HG03039 (cell line): ENCODE data around the gene LRRC8C.
"Not testable (repeated sequence)": the region's sequence is repeated elsewhere in the genome, so short reads cannot be mapped to it uniquely, and the experiment has no call there.

Experiments
- ATAC-seq: cut with Tn5 transposase; IDR thresholded peaks from one replicate; pipeline ENCODE4 v1.9.1; 2021; ENCODE audit warnings: mild to moderate bottlenecking, moderate library complexity; ENCODE audit not compliant: unreplicated experiment

The LRRC8C gene

DNA sequence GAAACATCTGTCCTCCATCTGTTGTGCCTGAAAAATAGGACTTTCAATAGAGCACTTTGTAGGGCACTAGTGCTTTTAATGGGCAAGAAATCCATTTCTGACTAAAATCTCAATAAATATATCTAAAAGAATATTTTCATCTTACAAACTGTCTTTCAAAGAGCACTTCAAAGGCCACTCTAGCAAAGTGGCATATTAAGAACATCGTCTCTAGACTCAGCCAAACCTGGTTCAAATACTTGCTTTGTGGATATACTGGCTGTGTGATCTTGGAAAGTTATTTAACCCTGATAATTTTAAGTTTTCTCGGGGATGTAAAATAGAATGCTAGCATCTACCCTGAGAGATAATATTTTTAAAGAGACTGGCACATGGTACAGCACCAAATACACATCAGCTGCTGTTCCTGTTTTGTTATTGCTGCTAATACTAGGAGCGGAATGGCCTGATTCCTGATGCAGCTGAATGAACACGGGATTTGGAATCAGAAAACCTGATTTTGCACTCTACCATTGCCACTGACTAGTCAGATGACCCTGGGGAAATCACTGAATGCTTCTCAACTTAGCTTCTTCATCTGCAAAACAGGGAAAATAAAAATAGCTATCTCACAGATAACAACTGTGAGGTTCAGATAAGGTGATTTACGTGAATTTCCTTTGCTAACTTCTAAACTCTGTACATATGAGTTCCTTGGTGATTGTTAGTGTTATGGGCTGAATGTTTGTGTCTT is 25.2 kb upstream of the LRRC8C start:
- ATAC-seq = no peak

DNA sequence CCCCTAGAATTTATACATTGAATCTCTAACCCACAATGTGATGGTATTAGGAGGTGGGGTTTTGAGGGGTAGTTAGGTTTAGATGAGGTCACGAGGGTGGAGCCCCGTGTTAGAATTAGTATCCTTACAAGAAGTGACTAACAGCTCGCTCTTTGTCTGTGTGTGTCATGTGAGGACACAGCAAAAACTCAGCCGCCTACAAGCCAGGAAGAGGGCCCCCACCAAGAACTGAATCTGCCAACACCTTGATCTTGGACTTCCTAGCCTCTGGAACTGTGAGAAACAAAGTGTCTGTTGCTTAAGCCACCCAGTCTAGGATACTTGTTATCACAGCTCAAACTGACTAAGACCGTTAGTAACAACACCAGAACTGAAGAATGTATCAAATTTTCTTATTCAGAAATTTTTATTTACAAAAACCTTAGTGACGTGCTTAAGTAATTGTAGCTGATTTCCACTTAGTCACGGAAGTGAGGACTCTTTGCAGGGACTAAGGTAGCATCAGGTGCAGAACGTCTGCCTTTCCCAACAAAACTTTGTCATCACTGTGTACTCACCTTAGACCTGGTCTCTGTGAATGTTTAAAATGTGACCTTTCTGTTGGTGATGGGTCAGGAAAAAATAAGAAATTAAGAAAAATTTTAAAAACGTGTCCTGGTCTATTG is 24.5 kb upstream of the LRRC8C start:
- ATAC-seq = no peak

DNA sequence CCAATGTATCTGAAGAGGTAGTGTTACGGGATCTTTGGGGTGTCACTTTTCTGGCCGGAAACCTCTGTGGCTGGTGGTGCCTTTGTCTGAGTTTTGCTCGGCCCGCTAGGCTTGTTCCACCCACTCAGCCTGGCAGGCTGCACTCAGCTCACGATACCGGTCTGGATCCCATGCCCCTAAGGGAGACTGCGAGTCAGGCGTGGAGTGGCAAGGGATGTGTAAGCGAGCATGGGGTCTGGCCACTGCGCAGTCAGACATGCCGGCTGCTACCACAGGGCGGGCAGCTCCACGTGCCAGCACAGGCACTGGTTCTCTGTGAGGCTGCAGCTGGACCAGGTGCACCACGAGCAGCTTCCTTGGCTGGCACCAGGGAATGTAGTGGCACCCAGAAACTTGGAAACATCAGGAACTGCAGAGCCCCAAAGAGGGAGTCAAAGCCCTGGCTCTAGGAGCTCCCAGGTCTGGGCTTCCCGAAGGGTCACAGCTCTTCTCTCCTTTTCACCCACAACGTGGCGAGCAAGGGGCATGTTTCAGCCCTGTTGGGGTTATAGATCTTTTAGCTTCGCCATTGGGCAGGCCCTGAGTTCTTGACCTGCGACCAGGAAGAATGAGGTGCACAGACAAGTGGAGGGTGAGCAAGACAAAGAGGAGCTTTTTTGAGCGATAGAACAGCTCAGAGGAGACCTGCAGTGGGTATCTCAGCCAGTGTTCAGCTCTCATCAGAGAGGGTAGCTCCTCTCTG is 23.8 kb upstream of the LRRC8C start:
- ATAC-seq = no peak

DNA sequence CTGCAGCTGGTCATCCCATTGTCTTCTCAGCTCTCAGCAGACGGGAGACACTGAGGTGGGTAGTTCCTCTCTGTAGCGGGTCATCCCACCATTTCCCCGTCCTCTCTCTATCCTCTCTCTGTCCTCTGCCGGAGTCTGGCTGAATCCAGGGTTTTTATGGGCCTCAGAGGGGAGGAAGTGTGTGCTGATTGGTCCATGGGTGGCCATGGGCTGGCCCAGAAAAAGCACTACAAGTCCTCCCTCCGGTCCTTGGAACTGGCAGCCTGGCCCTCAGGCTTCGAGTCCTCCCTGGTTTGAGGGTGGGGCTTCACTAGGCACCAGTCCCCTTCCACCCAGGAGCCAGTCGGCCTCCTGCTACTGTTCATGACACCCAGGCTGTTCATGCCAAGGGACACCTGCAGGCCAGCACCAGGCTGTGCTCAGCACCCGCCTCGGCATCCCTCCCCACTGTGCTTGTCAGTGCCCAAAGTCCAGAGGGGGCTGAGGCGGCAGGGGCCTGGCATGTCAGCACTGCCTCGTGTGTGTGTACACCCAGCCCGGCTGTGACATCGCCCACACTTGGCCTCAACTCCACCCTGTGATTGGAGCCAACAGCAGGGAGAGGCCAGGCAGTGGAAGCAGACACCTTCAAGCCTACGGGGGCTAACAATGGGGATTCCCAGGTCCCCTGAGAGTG is 23.0 kb upstream of the LRRC8C start:
- no peak for ATAC-seq

DNA sequence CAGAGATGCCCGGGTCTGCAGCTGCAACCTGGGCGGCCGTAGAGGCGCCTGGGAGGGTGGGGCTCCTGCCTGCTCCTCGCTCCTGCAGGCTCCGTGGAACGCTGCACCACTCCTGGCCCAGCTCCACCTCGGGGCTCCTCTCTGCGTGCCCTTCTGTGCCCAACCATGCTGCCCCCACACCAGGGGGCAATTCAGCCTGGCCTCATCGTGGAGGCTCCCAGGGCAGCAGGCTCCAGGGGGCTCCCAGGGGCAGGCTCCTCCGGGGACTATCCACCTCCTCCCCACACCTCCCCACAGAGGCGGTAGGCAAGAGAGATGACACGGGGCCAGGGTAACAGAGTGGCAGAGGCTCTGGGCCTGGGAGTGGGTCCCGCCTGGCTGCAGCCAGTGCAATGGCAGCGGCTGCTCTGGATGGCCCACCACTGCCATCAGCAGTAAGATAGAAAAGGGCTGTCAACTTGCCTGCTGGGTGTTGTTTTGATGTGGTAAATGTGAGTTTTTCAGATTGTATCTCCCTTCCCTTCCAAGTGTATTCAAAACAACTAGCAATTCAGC is 22.4 kb upstream of the LRRC8C start:
- ATAC-seq = no peak

DNA sequence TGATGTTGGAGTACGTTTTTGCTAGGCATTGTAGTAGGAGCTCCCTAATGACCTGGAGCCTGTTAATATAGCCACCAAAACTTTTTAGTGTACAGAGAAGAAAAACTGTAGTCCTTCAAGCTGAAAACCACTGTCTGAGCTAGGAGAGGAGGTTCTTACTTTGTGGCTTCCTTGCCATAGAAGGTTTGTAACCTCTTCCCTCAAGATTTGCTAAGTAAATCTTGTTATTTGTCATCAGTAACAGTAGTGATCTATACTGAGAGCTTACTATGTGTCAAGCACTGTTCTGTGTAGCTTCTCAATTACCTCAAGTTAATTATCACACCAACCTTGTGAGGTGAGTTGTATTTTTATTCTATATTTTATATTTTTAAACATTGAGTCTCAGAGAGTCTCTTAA is 21.2 kb upstream of the LRRC8C start:
- ATAC-seq = peak; percentile 98

DNA sequence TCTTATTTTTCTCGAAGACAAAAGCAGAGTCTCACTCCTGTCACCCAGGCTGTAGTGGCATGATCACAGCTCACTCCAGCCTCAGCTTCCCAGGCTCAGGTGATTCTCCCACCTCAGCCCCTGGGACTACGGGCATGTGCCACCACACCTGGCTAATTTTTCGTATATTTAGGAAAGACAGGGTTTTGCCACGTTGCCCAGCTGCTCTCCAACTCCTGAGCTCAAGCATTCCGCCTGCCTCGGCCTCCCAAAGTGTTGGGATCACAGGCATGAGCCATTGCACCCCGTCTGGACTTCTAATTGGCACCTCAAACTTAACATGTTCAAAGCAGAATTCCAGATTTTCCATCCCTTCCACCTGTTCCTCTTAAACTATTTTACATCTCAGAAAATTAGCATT is 19.0 kb upstream of the LRRC8C start:
- no peak for ATAC-seq

DNA sequence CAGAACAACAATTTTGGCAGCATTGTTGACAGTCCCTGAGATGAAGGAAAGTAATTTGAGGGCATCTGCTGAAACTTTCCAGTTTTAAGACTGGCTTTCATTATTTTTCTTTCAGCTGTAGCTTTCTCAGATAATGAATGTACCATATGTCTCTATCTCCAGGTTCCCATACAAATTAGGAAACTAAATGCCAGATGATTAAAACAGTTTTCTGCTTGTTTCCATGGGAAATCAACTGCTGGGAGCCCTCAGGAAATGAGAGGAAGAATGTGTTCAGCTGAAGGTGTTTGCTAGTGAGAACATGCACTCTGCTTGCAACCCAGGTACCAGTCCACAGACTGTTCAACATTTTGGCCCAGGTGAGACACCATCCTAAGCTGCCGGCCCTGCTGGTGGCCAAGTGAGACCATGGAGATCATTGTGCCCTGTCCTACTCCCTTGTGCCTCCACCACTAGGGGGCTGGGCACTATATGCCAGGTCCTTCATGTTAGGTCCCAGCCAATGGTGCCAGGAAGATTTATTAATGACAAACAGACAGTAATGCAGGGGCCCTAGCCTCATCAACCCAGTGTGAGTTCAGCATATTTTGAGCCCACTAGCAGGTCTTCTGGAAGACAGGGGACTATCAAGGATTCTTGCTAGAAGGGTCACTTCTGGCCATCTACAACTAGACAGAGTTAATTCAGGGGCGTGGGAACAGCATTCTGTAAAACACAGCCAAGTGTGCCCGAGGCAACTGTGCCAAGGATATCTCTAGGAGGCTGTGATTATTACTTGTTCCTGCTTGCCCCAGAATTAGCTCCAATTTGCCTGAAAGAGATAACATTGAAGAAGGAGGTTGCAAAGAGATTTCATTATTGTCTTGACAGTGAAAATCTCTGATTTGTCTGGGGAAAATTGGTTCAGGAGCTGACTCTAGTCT is 17.0 kb upstream of the LRRC8C start:
- ATAC-seq = no peak

DNA sequence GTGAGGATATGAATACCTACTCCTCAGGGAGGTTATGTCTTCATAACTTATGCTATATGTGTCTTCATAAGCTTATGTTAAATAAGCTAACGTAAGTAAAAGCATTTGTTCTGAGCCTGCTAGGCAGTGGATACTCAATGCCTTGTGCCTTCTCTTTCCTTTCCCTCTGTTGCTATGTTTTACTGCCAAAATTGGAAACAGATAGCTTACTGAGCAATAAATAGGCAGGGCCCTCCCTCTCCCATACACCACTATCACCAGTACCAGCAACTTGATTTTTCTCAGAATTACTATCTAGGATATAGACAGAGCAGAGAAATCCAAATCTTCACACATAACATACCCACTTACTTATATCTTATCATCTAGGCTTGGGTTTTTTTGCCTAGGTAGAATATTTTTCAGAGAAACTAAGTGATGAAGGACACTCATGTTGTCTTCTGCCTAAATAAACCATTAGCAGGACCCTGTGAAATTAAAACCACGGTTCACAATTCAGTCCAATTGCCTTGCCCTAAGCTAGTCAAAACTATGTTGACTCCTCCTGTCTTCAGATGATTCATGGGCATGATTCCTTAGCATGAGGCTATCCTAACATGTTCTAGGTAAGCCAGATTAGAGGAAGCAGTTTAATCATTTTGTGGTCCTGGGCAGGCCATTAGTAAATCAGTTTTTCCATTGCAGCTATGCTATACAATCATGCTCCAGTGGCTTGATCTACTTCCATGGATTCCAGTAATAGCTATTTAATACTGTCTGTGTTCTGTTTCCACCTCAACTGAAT is 15.9 kb upstream of the LRRC8C start:
- ATAC-seq = no peak

DNA sequence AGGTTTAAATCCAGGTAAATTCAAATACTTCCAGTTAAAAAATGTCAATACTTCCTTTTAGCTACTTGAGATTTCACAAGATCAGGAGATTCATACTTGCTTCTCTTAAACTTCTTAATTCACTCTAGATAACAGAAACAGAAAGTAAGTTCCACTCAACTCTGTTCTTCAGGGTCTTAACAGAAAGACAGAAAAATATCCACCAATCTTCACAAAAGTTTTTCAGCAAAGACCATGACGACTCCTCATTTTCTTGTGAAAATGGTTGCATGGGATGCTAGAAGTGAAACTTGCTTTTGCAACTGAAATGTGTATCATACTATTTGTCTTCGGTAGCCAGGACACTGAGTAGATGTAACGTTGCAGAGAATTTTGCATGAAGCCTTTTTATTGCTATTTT is 12.3 kb upstream of the LRRC8C start:
- no peak for ATAC-seq

DNA sequence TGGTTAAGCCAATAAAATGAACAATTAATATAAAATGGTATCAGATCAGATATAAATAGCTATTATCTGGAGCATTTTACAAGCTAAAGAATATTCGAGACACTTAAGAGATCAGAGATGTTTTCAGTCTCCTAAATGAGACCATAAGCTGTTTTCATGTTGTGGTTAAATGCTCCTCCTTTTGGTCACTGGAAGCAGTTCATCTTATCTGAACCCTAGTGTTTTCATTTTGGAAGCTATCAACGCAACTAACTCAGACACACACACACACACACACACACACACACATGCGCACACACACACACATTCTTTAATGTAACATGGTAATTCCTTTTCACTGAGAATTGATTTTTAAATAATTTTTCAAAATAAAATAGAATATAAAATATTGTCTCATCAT is 10.0 kb upstream of the LRRC8C start:
- no peak for ATAC-seq

DNA sequence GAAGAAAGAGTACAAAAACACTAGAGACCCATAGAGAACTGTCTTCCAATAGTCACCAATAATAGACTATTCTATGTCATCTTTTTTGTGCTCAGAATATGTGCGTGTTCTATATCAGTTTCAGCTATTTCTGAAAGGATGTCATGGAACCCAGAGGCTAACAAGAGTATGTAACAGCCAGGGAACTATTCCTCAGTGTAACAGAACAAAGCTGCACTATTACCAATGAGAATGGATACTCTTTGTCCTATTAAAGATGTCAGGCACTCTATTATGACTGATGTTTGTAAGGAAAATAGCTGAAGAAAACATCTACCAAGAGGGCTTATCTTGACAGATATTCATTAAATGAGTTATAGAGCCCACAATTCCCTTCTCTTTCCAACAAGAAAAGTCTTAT is 8.6 kb upstream of the LRRC8C start:
- ATAC-seq = no peak

DNA sequence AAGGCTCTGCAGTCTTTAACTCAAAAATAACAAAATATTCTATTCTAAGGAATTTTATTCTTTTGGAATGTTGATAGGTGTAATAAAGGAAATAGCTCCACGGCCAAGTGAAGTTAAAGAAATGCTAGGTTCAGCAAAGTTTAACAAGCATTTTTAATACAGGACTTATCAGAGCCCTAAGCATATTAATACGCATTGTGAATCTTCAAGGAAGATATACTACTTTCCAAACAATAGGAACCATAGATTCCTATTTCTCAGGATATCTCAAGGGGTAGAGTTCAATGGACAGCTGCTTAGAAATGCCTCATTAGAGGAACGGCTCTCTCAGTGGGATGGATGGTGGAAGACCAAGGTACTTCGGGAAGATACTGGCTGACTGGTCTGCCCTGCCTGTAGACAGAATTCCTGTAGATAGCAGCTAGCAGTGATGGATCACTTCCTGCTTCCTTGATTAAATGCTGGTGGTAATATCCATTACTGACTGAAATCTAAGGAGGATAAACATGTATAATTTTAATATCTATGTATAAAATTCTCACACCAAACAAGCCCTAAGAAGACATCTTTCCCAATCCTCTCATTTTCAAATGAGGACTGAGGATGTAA is 8.1 kb upstream of the LRRC8C start:
- no peak for ATAC-seq

DNA sequence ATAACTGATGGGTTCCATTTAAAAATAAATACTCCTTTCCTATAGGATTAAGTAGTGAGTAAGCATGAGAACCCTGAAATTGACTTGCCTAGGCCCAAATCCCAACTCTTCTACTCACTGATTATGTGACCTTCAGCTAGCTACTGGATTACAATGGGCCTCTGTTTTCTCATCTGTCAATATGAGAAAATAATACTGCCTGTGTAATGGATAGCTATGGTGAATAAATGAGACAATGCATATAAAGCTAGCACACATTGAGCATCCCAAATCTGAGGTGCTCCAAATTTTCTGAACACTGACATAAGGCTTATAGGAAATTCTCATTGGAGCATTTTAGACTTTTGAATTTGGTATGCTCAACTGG is 5.3 kb upstream of the LRRC8C start:
- ATAC-seq = no peak

DNA sequence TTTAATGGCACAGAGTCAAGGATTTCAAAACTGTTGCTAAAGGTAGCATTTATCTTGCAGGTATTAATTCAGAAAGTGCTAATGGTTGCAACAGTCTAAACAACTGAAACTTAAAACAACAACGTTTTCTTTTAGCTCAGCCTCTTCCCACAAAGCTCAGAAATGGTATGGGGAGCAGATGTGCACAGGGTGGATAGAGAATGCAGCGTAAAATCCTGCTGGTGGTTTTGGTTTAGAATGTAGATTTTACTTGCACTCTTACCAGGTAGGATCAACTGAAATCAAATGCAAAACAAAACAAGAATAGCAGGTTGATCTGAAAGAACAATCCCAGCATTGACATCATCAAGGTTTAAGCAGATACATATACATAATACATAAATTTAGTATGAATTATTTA is 3.8 kb upstream of the LRRC8C start:
- no peak for ATAC-seq

DNA sequence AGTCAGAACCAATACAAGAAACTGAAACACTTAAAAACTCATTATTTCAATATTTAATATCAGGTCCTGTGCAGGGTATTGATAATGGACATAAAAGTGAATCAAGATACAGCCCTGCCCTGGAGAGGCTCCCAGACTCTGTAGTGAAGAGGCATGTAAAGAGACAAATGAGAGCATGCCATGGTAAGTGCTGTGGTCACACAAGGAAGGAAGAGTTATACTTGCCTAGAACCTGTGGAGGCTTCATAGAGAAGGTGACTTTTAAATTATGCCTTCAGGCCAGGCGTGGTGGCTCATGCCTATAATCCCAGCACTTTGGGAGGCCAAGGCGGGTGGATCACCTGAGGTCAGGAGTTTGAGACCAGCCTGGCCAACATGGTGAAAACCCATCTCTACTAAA is 3.3 kb upstream of the LRRC8C start:
- ATAC-seq = not testable (repeated sequence)

DNA sequence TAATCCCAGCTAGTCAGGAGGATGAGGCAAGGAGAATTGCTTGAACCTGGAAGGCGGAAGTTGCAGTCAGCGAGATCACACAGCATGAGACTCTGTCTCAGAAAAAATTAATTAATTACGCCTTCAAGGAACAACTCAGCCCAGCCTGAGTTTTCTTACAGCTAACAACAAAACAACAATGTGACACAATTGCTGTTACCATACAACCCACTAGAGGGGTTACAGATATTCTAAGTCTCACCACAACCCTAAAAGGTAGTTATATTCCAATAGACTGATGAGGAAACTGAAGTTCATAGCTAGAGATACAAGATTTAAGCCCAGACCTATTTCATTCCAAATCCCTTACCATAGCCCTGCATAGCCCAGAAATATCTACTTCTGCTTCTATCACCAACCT is 2.9 kb upstream of the LRRC8C start:
- no peak for ATAC-seq

DNA sequence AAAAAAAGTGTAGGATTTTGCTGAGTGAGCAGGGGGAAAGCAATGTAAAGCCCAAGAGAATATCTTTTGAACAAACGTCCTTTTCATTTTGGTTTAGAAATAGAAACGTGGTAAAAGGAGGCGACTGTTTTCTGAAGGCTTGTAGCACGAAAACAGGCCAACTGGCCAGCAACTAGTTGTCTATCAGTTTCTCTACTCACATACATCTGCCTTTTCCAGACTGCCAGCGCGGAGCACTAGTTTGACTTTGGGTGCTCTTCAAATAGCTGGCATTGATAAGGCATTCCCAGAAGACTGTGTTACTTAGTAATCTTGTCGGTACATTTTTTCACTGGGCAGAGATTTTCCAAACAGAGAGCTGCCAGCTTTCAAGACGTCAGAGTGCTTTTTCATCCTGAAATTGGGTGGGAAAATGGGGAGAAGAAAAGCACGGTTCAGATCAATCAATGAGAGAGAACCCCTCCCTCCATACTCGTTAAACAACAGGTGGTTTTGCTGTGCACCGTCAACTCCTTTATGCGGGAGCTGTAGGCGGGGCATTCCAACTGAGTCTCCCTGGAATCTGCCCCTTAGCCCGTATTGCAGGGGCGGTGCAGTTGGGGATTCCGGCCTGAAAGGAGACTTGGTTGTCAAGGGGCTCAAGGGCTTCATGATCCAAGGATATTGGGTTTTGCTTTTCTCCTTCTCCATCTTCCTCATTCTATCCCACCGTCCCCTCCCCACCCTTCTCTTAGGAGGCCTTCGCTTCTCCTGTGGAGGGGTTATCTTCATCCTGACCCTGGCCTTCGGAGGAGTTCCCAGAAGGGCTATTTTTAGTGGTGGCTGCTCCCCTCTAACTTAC is 884 bp upstream of the LRRC8C start:
- ATAC-seq = no peak
